Embryonic facial prominence (tissue), 1 donor: ENCODE measurements around the gene AGBL5.
"Not testable (repeated sequence)": the region's sequence is repeated elsewhere in the genome, so short reads cannot be mapped to it uniquely, and the experiment has no call there.

Experiments used
- DNase-seq: peaks from one replicate; pipeline ENCODE4 v3.0.0-alpha.2; 2016; ENCODE audit errors: extremely low spot score

Gene AGBL5

GRCh38 chr2:27051902-27052645 lies 606 bp downstream of the AGBL5 start:
- no peak for DNase-seq

GRCh38 chr2:27053321-27053720 lies 1.9 kb downstream of the AGBL5 start:
- DNase-seq: no peak

GRCh38 chr2:27053776-27054175 lies 2.3 kb downstream of the AGBL5 start:
- DNase-seq: no peak

GRCh38 chr2:27054721-27055120 lies 3.3 kb downstream of the AGBL5 start:
- DNase-seq: no peak

GRCh38 chr2:27057184-27057583 lies 5.7 kb downstream of the AGBL5 start:
- DNase-seq: no peak

GRCh38 chr2:27058210-27058609 lies 6.7 kb downstream of the AGBL5 start:
- DNase-seq: no peak

GRCh38 chr2:27059141-27059820 lies 7.8 kb downstream of the AGBL5 start:
- no peak for DNase-seq

- no peak for DNase-seq
Observed at GRCh38 chr2:27060323-27060722, 8.9 kb downstream of the AGBL5 start.

- no peak for DNase-seq
Observed at GRCh38 chr2:27065128-27065527, 13.7 kb downstream of the AGBL5 start.

- no peak for DNase-seq
Observed at GRCh38 chr2:27067385-27067784, 15.9 kb downstream of the AGBL5 start.

GRCh38 chr2:27069436-27069835 lies 18.0 kb downstream of the AGBL5 start:
- no peak for DNase-seq

- no peak for DNase-seq
Observed at GRCh38 chr2:27069961-27070618, 18.6 kb downstream of the AGBL5 start.

- DNase-seq: no peak
Observed at GRCh38 chr2:27070653-27071276, 19.3 kb downstream of the AGBL5 start.

GRCh38 chr2:27071277-27071989 lies 20.0 kb downstream of the AGBL5 start, which contains the start of gene OST4:
Gene OST4, minus strand, starts transcription at chr2:27071654.
- peak; percentile 82 for DNase-seq

GRCh38 chr2:27071990-27072830 lies 20.7 kb downstream of the AGBL5 start:
- DNase-seq: peak; percentile 81

- no peak for DNase-seq
Observed at GRCh38 chr2:27072920-27073319, 21.5 kb downstream of the AGBL5 start.

GRCh38 chr2:27073782-27074181 lies 22.3 kb downstream of the AGBL5 start:
- no peak for DNase-seq

GRCh38 chr2:27074738-27075565 lies 23.5 kb downstream of the AGBL5 start:
- DNase-seq: no peak

GRCh38 chr2:27075566-27075871 lies 24.1 kb downstream of the AGBL5 start:
- not testable (repeated sequence) for DNase-seq

- no peak for DNase-seq
Observed at GRCh38 chr2:27076323-27076722, 24.9 kb downstream of the AGBL5 start.
